OCI-LY7 (cell line): ENCODE measurements around the gene PARN. TPM values are rescaled to one million over a fixed set of nuclear protein-coding genes. Genes with fewer than 3 reads are reported as not detected.

ENCODE experiments used
- BruUV-seq: library from RNA; stranded (reverse); fragments of 400-500 nt; replicated peaks from 2 replicates; lab custom pipeline; 2021; lab: Mats Ljungman, UMichigan
- CTCF ChIA-PET: fragments of 300-600 bp; sonication (Branson Sonifier 250); formaldehyde crosslinking; loops from one replicate; lab custom pipeline; 2022; ENCODE audit warnings: antibody characterized with exemption; ENCODE audit not compliant: unreplicated experiment; lab: Charles Lee
- POLR2A ChIA-PET: fragments of 300-600 bp; sonication (Branson Sonifier 250); formaldehyde crosslinking; loops from one replicate; lab custom pipeline; 2022; ENCODE audit warnings: antibody characterized with exemption; lab: Charles Lee
- DNase-seq: peaks from one replicate; pipeline ENCODE4 v3.0.0-alpha.2; 2015; ENCODE audit warnings: low spot score
- H2AFZ ChIP-seq: fragments of 200-600 bp; sonication (generic), shearing (Covaris generic); 2 replicates; pipeline ENCODE4 v1.6.1; 2014; ENCODE audit warnings: mild to moderate bottlenecking, antibody characterized with exemption, low read length, moderate library complexity
- H3K27ac ChIP-seq: fragments of 200-600 bp; sonication (generic); 2 replicates; pipeline ENCODE4 v1.5.1; 2014; ENCODE audit warnings: mixed run types, low read depth, mild to moderate bottlenecking, moderate library complexity, low read length, inconsistent platforms; ENCODE audit not compliant: poor library complexity, severe bottlenecking
- H3K36me3 ChIP-seq: fragments of 200-600 bp; sonication (generic); 2 replicates; pipeline ENCODE4 v1.6.1; 2014; ENCODE audit warnings: mild to moderate bottlenecking, antibody characterized with exemption, low read length, moderate library complexity, mixed read lengths; ENCODE audit not compliant: insufficient read depth
- H3K4me1 ChIP-seq: fragments of 200-600 bp; sonication (generic); 2 replicates; pipeline ENCODE4 v1.5.1; 2014; ENCODE audit warnings: mild to moderate bottlenecking, low read length; ENCODE audit not compliant: insufficient read depth, poor library complexity, severe bottlenecking
- H3K4me2 ChIP-seq: fragments of 200-600 bp; sonication (generic); 2 replicates; pipeline ENCODE4 v1.6.1; 2014; ENCODE audit warnings: mild to moderate bottlenecking, low read length
- H3K4me3 ChIP-seq: fragments of 200-600 bp; sonication (generic); 2 replicates; pipeline ENCODE4 v1.5.1; 2014; ENCODE audit warnings: mild to moderate bottlenecking, low read depth, low read length; ENCODE audit not compliant: poor library complexity, severe bottlenecking
- H3K79me2 ChIP-seq: fragments of 200-600 bp; sonication (generic); 2 replicates; pipeline ENCODE4 v1.6.1; 2016; ENCODE audit warnings: low read depth, mild to moderate bottlenecking, low read length, moderate library complexity, mixed read lengths; ENCODE audit not compliant: insufficient read depth
- H3K9me2 ChIP-seq: fragments of 200-600 bp; sonication (generic); 2 replicates; pipeline ENCODE4 v1.6.1; 2016; ENCODE audit warnings: mild to moderate bottlenecking, low read length, mixed read lengths; ENCODE audit not compliant: insufficient read depth
- H3K9me3 ChIP-seq: fragments of 200-600 bp; sonication (generic); 2 replicates; pipeline ENCODE4 v1.6.1; 2014; ENCODE audit warnings: mild to moderate bottlenecking, mixed run types, low read length, mixed read lengths
- H4K20me1 ChIP-seq: fragments of 200-600 bp; sonication (generic); 2 replicates; pipeline ENCODE4 v1.6.1; 2014; ENCODE audit warnings: mild to moderate bottlenecking, antibody characterized with exemption, low read length, moderate library complexity, mixed read lengths; ENCODE audit not compliant: insufficient read depth
- EZH2phosphoT487 ChIP-seq: fragments of 200-600 bp; sonication (generic); IDR thresholded peaks from 2 replicates; pipeline ENCODE4 v1.6.1; 2018; ENCODE audit warnings: low read depth, borderline replicate concordance, mild to moderate bottlenecking, mixed run types, antibody characterized with exemption, low read length, moderate library complexity, mixed read lengths
- intact Hi-C: fragments of 100-400 bp; cut with micrococcal nuclease; formaldehyde crosslinking; loops from one replicate; pipeline ENCODE4 v1.10.0; 2022; ENCODE audit not compliant: unreplicated experiment
- total RNA-seq, 2 experiments: library from RNA; depleted of rRNA in 1 of 2; stranded (reverse); fragments of >200 nt in 1 of 2; shearing (Covaris generic) in 1 of 2; gene quantifications; 2 replicates each; pipeline ENCODE4 v1.2.3, GENCODE V29; 2014 to 2022
- TF ChIP-seq, protein P1 (sequence below): fragments of 200-600 bp; sonication (generic); conservative IDR thresholded peaks from 2 replicates; pipeline ENCODE4 v1.5.1; 2014; ENCODE audit warnings: mild to moderate bottlenecking, antibody characterized with exemption, low read length, moderate library complexity, mixed read lengths

PARN gene
- total RNA-seq, 2 experiments from 2014 or later, result 40.1 to 76.5 TPM

DNA sequence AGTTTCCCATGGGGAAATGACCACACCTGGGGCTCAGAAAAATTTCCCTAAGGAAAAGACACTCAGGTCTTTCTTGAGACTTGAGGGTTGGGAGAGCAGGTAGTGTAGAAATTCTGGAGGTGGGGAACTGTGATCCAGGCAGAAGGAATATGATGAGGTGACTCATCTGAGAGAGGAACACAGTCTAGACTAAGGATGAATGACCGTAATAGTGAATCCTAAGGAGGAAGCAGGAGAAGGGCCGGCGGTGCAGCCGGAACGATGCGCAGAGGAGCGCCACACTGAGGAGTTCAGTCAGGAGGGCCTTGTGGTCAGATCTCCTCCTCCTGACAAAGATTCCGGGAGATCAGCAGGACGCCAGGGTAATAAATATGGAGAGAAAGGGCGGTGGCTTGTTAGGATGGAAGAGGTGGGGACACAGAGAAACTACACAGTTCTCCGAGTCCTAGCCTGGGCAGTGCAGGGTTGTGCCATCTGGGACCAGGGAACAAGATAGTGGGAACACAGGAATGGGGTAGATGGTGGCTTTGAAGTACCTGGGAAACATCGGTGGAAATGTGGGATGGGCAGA lies 135.6 kb downstream of the PARN start:
- Histone ChIP-seq H2AFZ (no peak overlapping the region), H3K36me3 (peaks cover 20% of the 10 kb centered on the region; the same call in 1 of the 2 replicates), H3K4me1 (no peaks in the 10 kb centered on the region), H3K9me3 (no peaks in the 10 kb centered on the region), H3K79me2 (no peaks in the 10 kb centered on the region), H3K9me2 (no peaks in the 10 kb centered on the region), H3K4me3 (no peak overlapping the region), H4K20me1 (no peaks in the 10 kb centered on the region), H3K27ac (no peak overlapping the region), H3K4me2 (no peak overlapping the region)
- no peak for DNase-seq
- no peak for TF ChIP-seq EZH2phosphoT487
- TF ChIP-seq, protein P1, sequence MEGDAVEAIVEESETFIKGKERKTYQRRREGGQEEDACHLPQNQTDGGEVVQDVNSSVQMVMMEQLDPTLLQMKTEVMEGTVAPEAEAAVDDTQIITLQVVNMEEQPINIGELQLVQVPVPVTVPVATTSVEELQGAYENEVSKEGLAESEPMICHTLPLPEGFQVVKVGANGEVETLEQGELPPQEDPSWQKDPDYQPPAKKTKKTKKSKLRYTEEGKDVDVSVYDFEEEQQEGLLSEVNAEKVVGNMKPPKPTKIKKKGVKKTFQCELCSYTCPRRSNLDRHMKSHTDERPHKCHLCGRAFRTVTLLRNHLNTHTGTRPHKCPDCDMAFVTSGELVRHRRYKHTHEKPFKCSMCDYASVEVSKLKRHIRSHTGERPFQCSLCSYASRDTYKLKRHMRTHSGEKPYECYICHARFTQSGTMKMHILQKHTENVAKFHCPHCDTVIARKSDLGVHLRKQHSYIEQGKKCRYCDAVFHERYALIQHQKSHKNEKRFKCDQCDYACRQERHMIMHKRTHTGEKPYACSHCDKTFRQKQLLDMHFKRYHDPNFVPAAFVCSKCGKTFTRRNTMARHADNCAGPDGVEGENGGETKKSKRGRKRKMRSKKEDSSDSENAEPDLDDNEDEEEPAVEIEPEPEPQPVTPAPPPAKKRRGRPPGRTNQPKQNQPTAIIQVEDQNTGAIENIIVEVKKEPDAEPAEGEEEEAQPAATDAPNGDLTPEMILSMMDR, result no peak
- ChIA-PET POLR2A (no interaction called here), CTCF (no interaction called here)
- intact Hi-C loops, result no loop called here
- no TSS peak for BruUV-seq

DNA sequence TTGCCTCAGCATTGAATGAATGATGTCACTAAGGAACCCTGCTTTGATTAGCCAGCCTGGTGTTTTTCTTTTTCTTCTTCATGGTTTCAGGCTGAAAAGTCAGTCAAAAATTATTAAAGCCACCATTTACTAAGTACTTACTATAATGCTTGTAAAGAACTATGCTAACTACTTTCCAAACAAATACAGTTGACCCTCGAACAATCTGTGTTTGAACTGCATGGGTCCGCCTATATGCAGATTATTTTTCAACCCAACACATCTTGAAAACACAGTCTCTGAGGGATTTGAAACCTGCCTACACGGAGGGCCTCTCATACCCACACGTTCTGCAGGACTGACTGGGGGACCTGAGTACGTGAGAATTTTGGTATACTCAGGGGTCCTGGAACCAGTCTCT lies 136.3 kb downstream of the PARN start:
- Histone ChIP-seq H3K4me1 (no peaks in the 10 kb centered on the region), H2AFZ (no peak overlapping the region), H4K20me1 (no peaks in the 10 kb centered on the region), H3K79me2 (no peaks in the 10 kb centered on the region), H3K27ac (no peak overlapping the region), H3K36me3 (peaks cover 20% of the 10 kb centered on the region; the same call in 1 of the 2 replicates), H3K4me2 (no peak overlapping the region), H3K4me3 (no peak overlapping the region), H3K9me2 (no peaks in the 10 kb centered on the region), H3K9me3 (no peaks in the 10 kb centered on the region)
- POLR2A ChIA-PET, result interaction anchor here (0.6 to 1.1 kb wide), 2 partner anchors 17 to 74 kb away, joined by 3 to 5 read pairs; no protein-coding TSS in a partner anchor
- no TSS peak for BruUV-seq
- intact Hi-C loops, result no loop called here
- CTCF ChIA-PET, result no interaction called here
- TF ChIP-seq EZH2phosphoT487, result no peak
- TF ChIP-seq, protein P1, result no peak
- no peak for DNase-seq

DNA sequence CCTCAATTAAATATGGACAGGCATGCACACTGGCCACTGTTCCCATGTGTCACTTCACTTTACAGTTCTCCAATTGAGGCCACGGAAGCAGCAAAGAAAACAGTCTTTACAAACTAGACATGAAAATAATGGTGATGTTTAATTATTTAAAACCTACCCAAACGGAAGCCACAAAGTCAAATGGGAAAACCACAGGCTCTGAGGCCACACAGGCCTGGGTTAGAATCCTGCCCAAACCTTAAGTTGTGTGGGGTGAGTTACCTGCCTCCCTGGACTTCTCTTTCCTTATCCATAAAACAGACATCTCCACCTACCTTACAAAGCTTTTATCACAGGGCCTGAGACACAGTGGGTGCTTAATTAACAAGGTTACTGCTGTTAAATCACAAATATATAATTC lies 137.4 kb downstream of the PARN start:
- Histone ChIP-seq H3K9me3 (no peaks in the 10 kb centered on the region), H3K27ac (no peak overlapping the region), H2AFZ (no peak overlapping the region), H3K4me1 (peaks cover 5% of the 10 kb centered on the region), H3K4me2 (no peak overlapping the region), H4K20me1 (no peaks in the 10 kb centered on the region), H3K4me3 (no peak overlapping the region), H3K79me2 (no peaks in the 10 kb centered on the region), H3K9me2 (no peaks in the 10 kb centered on the region), H3K36me3 (peaks cover 13% of the 10 kb centered on the region; the same call in 1 of the 2 replicates)
- intact Hi-C loops, result no loop called here
- no TSS peak for BruUV-seq
- TF ChIP-seq, protein P1, result no peak
- no peak for TF ChIP-seq EZH2phosphoT487
- ChIA-PET POLR2A (interaction anchor here (1.1 kb wide), 1 partner anchor 18 kb away, joined by 3 read pairs; no protein-coding TSS in a partner anchor), CTCF (no interaction called here)
- DNase-seq, result no peak
